HFFc6 (cell line): ENCODE measurements around the gene BMP8B. TPM values are rescaled to one million over a fixed set of nuclear protein-coding genes. Genes with fewer than 3 reads are reported as not detected.

ENCODE experiments used
- DNase-seq: peaks from one replicate; pipeline ENCODE4 v3.0.0-alpha.2; 2018
- H3K27ac Mint-ChIP-seq: 2 replicates; pipeline ENCODE4 v1.8.0; 2020; ENCODE audit warnings: mild to moderate bottlenecking, mixed read lengths
- H3K27me3 Mint-ChIP-seq: 2 replicates; pipeline ENCODE4 v1.8.0; 2021; ENCODE audit warnings: mild to moderate bottlenecking, moderate library complexity, mixed read lengths; ENCODE audit not compliant: insufficient read depth
- H3K36me3 Mint-ChIP-seq: 2 replicates; pipeline ENCODE4 v1.8.0; 2021; ENCODE audit warnings: low read depth, mixed read lengths
- H3K4me1 Mint-ChIP-seq: 2 replicates; pipeline ENCODE4 v1.8.0; 2020; ENCODE audit warnings: low read depth, mixed read lengths
- H3K4me3 Mint-ChIP-seq: 2 replicates; pipeline ENCODE4 v1.8.0; 2020; ENCODE audit warnings: mild to moderate bottlenecking, moderate library complexity, mixed read lengths
- H3K9me3 Mint-ChIP-seq: 2 replicates; pipeline ENCODE4 v1.8.0; 2020; ENCODE audit warnings: mild to moderate bottlenecking, mixed read lengths
- CTCF ChIP-seq: fragments of 200-600 bp; sonication (generic); IDR thresholded peaks from 2 replicates; pipeline ENCODE4 v1.5.0; 2021; ENCODE audit warnings: antibody characterized with exemption, mild to moderate bottlenecking
- long read RNA-seq: library from polyadenylated mRNA; unstranded; transcript quantifications from one replicate; pipeline ENCODE4 v2.0.0, GENCODE V29; 2019
- total RNA-seq, 6 experiments: library from RNA; stranded (reverse); fragmentation: NEBNext Ultra II Directional; extraction: Animal tissue kit (Norgen Biotek cat#: 25700); gene quantifications; 2 replicates in 1 of 6; 3 replicates in 5 of 6; pipeline ENCODE4 v1.2.3, GENCODE V29; 2021

Gene BMP8B, protein sequence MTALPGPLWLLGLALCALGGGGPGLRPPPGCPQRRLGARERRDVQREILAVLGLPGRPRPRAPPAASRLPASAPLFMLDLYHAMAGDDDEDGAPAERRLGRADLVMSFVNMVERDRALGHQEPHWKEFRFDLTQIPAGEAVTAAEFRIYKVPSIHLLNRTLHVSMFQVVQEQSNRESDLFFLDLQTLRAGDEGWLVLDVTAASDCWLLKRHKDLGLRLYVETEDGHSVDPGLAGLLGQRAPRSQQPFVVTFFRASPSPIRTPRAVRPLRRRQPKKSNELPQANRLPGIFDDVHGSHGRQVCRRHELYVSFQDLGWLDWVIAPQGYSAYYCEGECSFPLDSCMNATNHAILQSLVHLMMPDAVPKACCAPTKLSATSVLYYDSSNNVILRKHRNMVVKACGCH
- total RNA-seq: not detected
- long read RNA-seq: 0 reads

GRCh38 chr1:39788758-39789570 is at the start of gene BMP8B:
Gene BMP8B (minus strand): TSS chr1:39788865. CDS start chr1:39788485, 380 bp downstream.
- no peak for DNase-seq
- no peaks in the 10 kb centered on the region for H3K36me3 Mint-ChIP-seq
- H3K4me3 Mint-ChIP-seq: no peak within 1 kb of the TSS
- no peaks in the 10 kb centered on the region for H3K4me1 Mint-ChIP-seq
- H3K9me3 Mint-ChIP-seq: no peaks in the 10 kb centered on the region
- no peak for TF ChIP-seq CTCF
- no peak within 1 kb of the TSS for H3K27ac Mint-ChIP-seq
- peaks cover 34% of the 10 kb centered on the region for H3K27me3 Mint-ChIP-seq

GRCh38 chr1:39836595-39837110 is 48.0 kb upstream of the BMP8B start:
- no peak overlapping the region for H3K4me3 Mint-ChIP-seq
- peaks cover 6% of the 10 kb centered on the region; the same call in 1 of the 2 replicates for H3K4me1 Mint-ChIP-seq
- no peaks in the 10 kb centered on the region for H3K9me3 Mint-ChIP-seq
- no peak for DNase-seq
- H3K36me3 Mint-ChIP-seq: peaks cover 31% of the 10 kb centered on the region
- no peaks in the 10 kb centered on the region; the same call in 1 of the 2 replicates for H3K27me3 Mint-ChIP-seq
- H3K27ac Mint-ChIP-seq: no peak overlapping the region
- no peak for TF ChIP-seq CTCF

GRCh38 chr1:39835935-39836594 is 47.4 kb upstream of the BMP8B start:
- H3K4me1 Mint-ChIP-seq: peaks cover 8% of the 10 kb centered on the region
- DNase-seq: no peak
- no peak for TF ChIP-seq CTCF
- H3K36me3 Mint-ChIP-seq: peaks cover 25% of the 10 kb centered on the region
- H3K27ac Mint-ChIP-seq: no peak overlapping the region
- H3K4me3 Mint-ChIP-seq: no peak overlapping the region
- no peaks in the 10 kb centered on the region; the same call in 1 of the 2 replicates for H3K27me3 Mint-ChIP-seq
- H3K9me3 Mint-ChIP-seq: no peaks in the 10 kb centered on the region

DNA sequence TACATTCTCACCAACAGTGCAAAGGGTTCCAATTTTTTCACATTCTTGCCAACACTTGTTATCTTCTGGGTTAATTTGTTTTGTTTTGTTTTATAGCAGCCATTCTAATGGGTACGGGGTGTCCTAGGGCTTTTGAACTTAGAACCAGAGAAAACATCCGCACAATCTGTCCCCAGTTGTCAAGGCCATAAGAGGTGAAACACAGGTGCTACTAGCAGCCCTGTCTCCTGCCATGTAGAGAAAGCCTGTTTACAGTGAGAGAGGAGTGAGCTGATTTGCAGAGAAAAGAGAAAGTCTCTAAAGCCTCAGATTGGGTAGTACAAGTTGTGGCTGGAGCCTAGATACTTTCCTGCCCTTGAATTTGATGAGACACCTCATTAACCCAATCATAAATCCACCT is 46.4 kb upstream of the BMP8B start:
- no peak for DNase-seq
- Mint-ChIP-seq H3K27me3 (peaks cover 3% of the 10 kb centered on the region; the same call in 1 of the 2 replicates), H3K36me3 (peaks cover 18% of the 10 kb centered on the region), H3K27ac (no peak overlapping the region), H3K4me3 (no peak overlapping the region), H3K4me1 (peaks cover 18% of the 10 kb centered on the region), H3K9me3 (no peaks in the 10 kb centered on the region)
- TF ChIP-seq CTCF: no peak
